Bronchus fibroblast of lung (primary cell): ENCODE results near the gene PLPP7. TPM values are rescaled to one million over a fixed set of nuclear protein-coding genes. Genes with fewer than 3 reads are reported as not detected.

Experiments
- total RNA-seq: library from RNA; depleted of rRNA; stranded (reverse); fragments of >200 nt; gene quantifications from 2 replicates; pipeline ENCODE4 v1.2.3, GENCODE V29; 2015

PLPP7 gene
- total RNA-seq = 3.7 TPM in 2 replicates

DNA sequence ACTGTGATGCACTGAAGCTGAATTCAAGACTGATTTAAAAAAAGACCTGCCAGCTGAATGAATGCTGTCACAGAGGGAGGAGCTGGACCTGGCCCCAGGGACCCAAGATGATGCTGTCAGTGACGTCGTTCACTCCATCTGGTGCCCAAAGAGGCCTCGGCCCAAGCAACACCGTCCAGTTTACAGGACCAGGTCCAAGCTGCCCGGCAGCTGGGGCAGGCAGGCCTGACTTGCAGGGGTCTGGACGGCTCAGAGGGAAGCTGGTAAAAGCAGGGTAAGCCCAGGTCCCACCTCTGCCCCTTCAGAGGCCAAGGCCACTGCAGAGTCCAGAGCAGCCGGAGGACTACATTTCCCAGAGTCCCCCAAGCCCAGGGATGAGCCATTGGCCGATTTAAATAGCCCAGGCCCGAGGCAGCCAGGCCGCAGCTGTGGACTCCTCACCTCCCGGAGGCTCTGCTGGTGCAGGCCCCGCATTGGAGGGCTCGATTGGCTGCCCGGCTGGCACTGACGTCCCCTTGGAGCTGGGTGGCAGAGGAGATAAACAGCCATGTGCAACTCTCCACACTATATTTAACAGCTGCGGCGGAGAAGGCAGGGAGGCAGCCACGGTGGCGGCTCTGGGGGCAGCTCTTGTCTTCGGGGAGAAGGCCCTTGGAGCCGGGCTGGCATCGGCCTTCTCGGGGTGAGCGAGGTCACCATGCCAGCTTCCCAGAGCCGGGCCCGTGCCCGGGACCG lies at the start of gene PLPP7:
Gene PLPP7 (plus strand): TSS at position 423 of the 735 bp plus-strand sequence. CDS start 275 bp downstream, at position 698.

DNA sequence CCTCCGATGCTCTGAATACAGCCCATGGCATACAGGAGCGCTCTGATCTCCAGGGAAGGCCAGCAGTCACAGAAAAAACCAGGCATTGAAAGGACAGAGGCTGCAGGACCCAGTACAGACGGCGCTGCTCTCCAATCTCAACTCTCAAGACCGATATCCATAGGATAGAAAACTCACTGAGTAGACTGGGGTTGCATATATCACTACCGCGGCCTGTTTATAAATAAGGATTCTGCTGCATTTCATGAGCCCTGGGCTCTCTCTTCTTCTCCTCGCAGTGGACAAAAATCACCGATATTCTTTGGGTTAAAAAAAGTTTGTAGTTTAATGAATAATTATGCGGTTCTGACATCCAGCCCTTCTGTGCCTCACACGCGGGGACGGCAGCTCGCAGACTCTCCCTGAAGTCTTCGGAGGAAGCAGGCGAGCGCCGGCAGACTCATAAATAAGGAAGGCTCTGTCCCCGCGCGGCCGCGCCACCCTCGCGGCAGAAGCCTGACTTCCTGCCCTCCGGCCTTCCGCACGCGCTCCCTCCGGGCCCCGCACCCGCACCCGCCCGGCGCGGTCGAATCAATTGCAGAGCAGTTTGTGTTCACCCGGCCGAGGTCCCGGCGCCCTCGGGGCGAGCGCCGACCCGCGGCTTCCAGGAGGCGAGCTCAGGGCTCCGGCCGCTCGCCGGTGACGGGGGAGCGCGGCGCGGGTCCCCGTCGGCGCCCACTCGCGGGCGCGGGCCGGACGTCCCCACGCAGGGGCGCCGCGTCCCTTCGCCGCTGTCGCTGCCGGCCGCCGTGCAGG lies 13.2 kb upstream of the PLPP7 start, which contains the start of gene FAM78A:
Gene FAM78A (minus strand): TSS at position 417 of the 795 bp plus-strand sequence. CDS start 331 bp downstream, at position 86.

Other genes starting within 250 kb of the PLPP7 start
- under 0.01 and 0.30 TPM in 2 replicates for gene AIF1L, start 193.2 kb upstream of the PLPP7 start, total RNA-seq
- 19.3 and 21.1 TPM in 2 replicates for gene NUP214, start 164.1 kb upstream of the PLPP7 start, total RNA-seq
- gene FAM78A, start 13.2 kb upstream of the PLPP7 start, total RNA-seq = under 0.01 and 0.30 TPM in 2 replicates
- 57.8 and 66.2 TPM in 2 replicates for gene PRRC2B, start 104.4 kb downstream of the PLPP7 start, total RNA-seq
- 16.1 and 23.2 TPM in 2 replicates for gene POMT1, start 213.2 kb downstream of the PLPP7 start, total RNA-seq
- 25.0 and 25.4 TPM in 2 replicates for gene UCK1, start 241.5 kb downstream of the PLPP7 start, total RNA-seq